ENCODE data around the gene TTLL1. TPM values are rescaled to one million over a fixed set of nuclear protein-coding genes. Genes with fewer than 3 reads are reported as not detected.

TTLL1 gene
- total RNA-seq, 2 experiments from 2014 or later: 9.1 to 10.7 TPM

GRCh38 chr22:43101306-43101705 lies 12.1 kb upstream of the TTLL1 start:
- Mint-ChIP-seq H3K27ac (no peak overlapping the region), H3K4me3 (no peak overlapping the region), H3K9me3 (no peaks in the 10 kb centered on the region), H3K27me3 (no peaks in the 10 kb centered on the region), H3K36me3 (no peaks in the 10 kb centered on the region), H3K4me1 (peaks cover 6% of the 10 kb centered on the region)
- DNase-seq: no peak
- POLR2A ChIA-PET: no interaction called here
- ATAC-seq (ENCODE audit: low read depth): no peak

- no peak for DNase-seq
- Mint-ChIP-seq H3K4me1 (peaks cover 6% of the 10 kb centered on the region), H3K27ac (no peak overlapping the region), H3K9me3 (peaks cover 4% of the 10 kb centered on the region), H3K4me3 (no peak overlapping the region), H3K36me3 (peaks cover 2% of the 10 kb centered on the region), H3K27me3 (no peaks in the 10 kb centered on the region)
- POLR2A ChIA-PET: no interaction called here
- no peak for ATAC-seq (ENCODE audit: low read depth)
Measured at GRCh38 chr22:43100225-43100624, 11.0 kb upstream of the TTLL1 start.

- H3K4me3 Mint-ChIP-seq: no peak overlapping the region
- H3K27me3 Mint-ChIP-seq: no peaks in the 10 kb centered on the region
- H3K27ac Mint-ChIP-seq: no peak overlapping the region
- peaks cover 5% of the 10 kb centered on the region for H3K4me1 Mint-ChIP-seq
- peaks cover 2% of the 10 kb centered on the region for H3K36me3 Mint-ChIP-seq
- DNase-seq (no peak), ATAC-seq (ENCODE audit: low read depth) (no peak)
- POLR2A ChIA-PET: interaction anchor here (0.7 kb wide), 1 partner anchor 23 kb away, joined by 4 read pairs; no protein-coding TSS in a partner anchor
- H3K9me3 Mint-ChIP-seq: peaks cover 4% of the 10 kb centered on the region
Measured at GRCh38 chr22:43099095-43099494, 9.9 kb upstream of the TTLL1 start.

GRCh38 chr22:43098356-43098755 lies 9.2 kb upstream of the TTLL1 start:
- H3K9me3 Mint-ChIP-seq: peaks cover 4% of the 10 kb centered on the region
- H3K27me3 Mint-ChIP-seq: no peaks in the 10 kb centered on the region
- no peak for ATAC-seq (ENCODE audit: low read depth)
- no peaks in the 10 kb centered on the region for H3K4me1 Mint-ChIP-seq
- H3K27ac Mint-ChIP-seq: no peak overlapping the region
- DNase-seq: no peak
- H3K36me3 Mint-ChIP-seq: peaks cover 2% of the 10 kb centered on the region
- no peak overlapping the region for H3K4me3 Mint-ChIP-seq
- POLR2A ChIA-PET: interaction anchor here (0.8 kb wide), 1 partner anchor 244 kb away, joined by 3 read pairs; no protein-coding TSS in a partner anchor

- POLR2A ChIA-PET: interaction anchor here (0.6 kb wide), 1 partner anchor 51 kb away, joined by 3 read pairs; no protein-coding TSS in a partner anchor
- H3K4me1 Mint-ChIP-seq: peaks cover 3% of the 10 kb centered on the region
- ATAC-seq (ENCODE audit: low read depth): no peak
- H3K27me3 Mint-ChIP-seq: peaks cover 2% of the 10 kb centered on the region
- H3K36me3 Mint-ChIP-seq: peaks cover 2% of the 10 kb centered on the region
- H3K27ac Mint-ChIP-seq: no peak overlapping the region
- peaks cover 4% of the 10 kb centered on the region for H3K9me3 Mint-ChIP-seq
- DNase-seq: no peak
- H3K4me3 Mint-ChIP-seq: no peak overlapping the region
Measured at GRCh38 chr22:43096420-43096819, 7.2 kb upstream of the TTLL1 start.

GRCh38 chr22:43094551-43094950 lies 5.4 kb upstream of the TTLL1 start:
- H3K4me1 Mint-ChIP-seq: peaks cover 5% of the 10 kb centered on the region
- no peak for DNase-seq
- peaks cover 2% of the 10 kb centered on the region for H3K36me3 Mint-ChIP-seq
- no peak for ATAC-seq (ENCODE audit: low read depth)
- peaks cover 4% of the 10 kb centered on the region for H3K9me3 Mint-ChIP-seq
- no peak overlapping the region for H3K27ac Mint-ChIP-seq
- peaks cover 2% of the 10 kb centered on the region for H3K27me3 Mint-ChIP-seq
- POLR2A ChIA-PET: no interaction called here
- H3K4me3 Mint-ChIP-seq: no peak overlapping the region

- no peak for ATAC-seq (ENCODE audit: low read depth)
- peaks cover 4% of the 10 kb centered on the region for H3K9me3 Mint-ChIP-seq
- no peak for DNase-seq
- no peak overlapping the region for H3K4me3 Mint-ChIP-seq
- no peak overlapping the region for H3K27ac Mint-ChIP-seq
- peaks cover 2% of the 10 kb centered on the region for H3K27me3 Mint-ChIP-seq
- H3K36me3 Mint-ChIP-seq: peaks cover 2% of the 10 kb centered on the region
- POLR2A ChIA-PET: no interaction called here
- H3K4me1 Mint-ChIP-seq: peaks cover 5% of the 10 kb centered on the region
Measured at GRCh38 chr22:43094085-43094484, 4.9 kb upstream of the TTLL1 start.

- POLR2A ChIA-PET: interaction anchor here (1.9 kb wide), 1 partner anchor 477 kb away, joined by 4 read pairs; the partner anchor contains the start of gene POLDIP3
- H3K36me3 Mint-ChIP-seq: peaks cover 2% of the 10 kb centered on the region
- H3K4me1 Mint-ChIP-seq: peaks cover 8% of the 10 kb centered on the region
- no peak overlapping the region for H3K27ac Mint-ChIP-seq
- no peak for ATAC-seq (ENCODE audit: low read depth)
- H3K27me3 Mint-ChIP-seq: peaks cover 2% of the 10 kb centered on the region
- DNase-seq: no peak
- H3K4me3 Mint-ChIP-seq: no peak overlapping the region
- peaks cover 4% of the 10 kb centered on the region for H3K9me3 Mint-ChIP-seq
Measured at GRCh38 chr22:43092085-43092484, 2.9 kb upstream of the TTLL1 start.

GRCh38 chr22:43090130-43090789 lies 1.1 kb upstream of the TTLL1 start:
- peaks cover 5% of the 10 kb centered on the region for H3K36me3 Mint-ChIP-seq
- peaks cover 18% of the 10 kb centered on the region for H3K4me1 Mint-ChIP-seq
- no peaks in the 10 kb centered on the region for H3K9me3 Mint-ChIP-seq
- H3K4me3 Mint-ChIP-seq: peak overlapping the region; percentile 69
- POLR2A ChIA-PET: interaction anchor here (0.6 to 1.9 kb wide), 2 partner anchors 475 to 476 kb away, joined by 3 to 4 read pairs; partner anchors contain the start of gene POLDIP3
- H3K27me3 Mint-ChIP-seq: peaks cover 2% of the 10 kb centered on the region
- ATAC-seq (ENCODE audit: low read depth): peak; percentile 31
- peak; percentile 42 for DNase-seq
- H3K27ac Mint-ChIP-seq: no peak overlapping the region

- Mint-ChIP-seq H3K9me3 (no peaks in the 10 kb centered on the region), H3K4me3 (peak overlapping the region; percentile 88), H3K27ac (peak overlapping the region; percentile 87), H3K27me3 (peaks cover 2% of the 10 kb centered on the region), H3K36me3 (peaks cover 6% of the 10 kb centered on the region), H3K4me1 (peaks cover 19% of the 10 kb centered on the region)
- DNase-seq (no peak), ATAC-seq (ENCODE audit: low read depth) (no peak)
- POLR2A ChIA-PET: interaction anchor here (0.7 kb wide), 1 partner anchor 221 kb away, joined by 4 read pairs; no protein-coding TSS in a partner anchor
Measured at GRCh38 chr22:43088627-43088983, 586 bp downstream of the TTLL1 start.

GRCh38 chr22:43085658-43086606 lies 3.3 kb downstream of the TTLL1 start:
- Mint-ChIP-seq H3K27me3 (no peaks in the 10 kb centered on the region), H3K36me3 (peaks cover 6% of the 10 kb centered on the region), H3K27ac (peak overlapping the region; percentile 51), H3K4me3 (no peak overlapping the region), H3K9me3 (no peaks in the 10 kb centered on the region), H3K4me1 (peaks cover 16% of the 10 kb centered on the region)
- no peak for ATAC-seq (ENCODE audit: low read depth)
- DNase-seq: no peak
- POLR2A ChIA-PET: interaction anchor here (1.3 kb wide), 1 partner anchor 471 kb away, joined by 4 read pairs; the partner anchor contains the start of gene POLDIP3

- Mint-ChIP-seq H3K27me3 (no peaks in the 10 kb centered on the region), H3K36me3 (peaks cover 6% of the 10 kb centered on the region), H3K4me1 (peaks cover 10% of the 10 kb centered on the region), H3K4me3 (no peak overlapping the region), H3K27ac (no peak overlapping the region), H3K9me3 (no peaks in the 10 kb centered on the region)
- ATAC-seq (ENCODE audit: low read depth): no peak
- POLR2A ChIA-PET: no interaction called here
- no peak for DNase-seq
Measured at GRCh38 chr22:43081968-43082367, 7.2 kb downstream of the TTLL1 start.

GRCh38 chr22:43080616-43081015 lies 8.6 kb downstream of the TTLL1 start:
- POLR2A ChIA-PET: interaction anchor here (0.6 kb wide), 1 partner anchor 161 kb away, joined by 3 read pairs; no protein-coding TSS in a partner anchor
- H3K27ac Mint-ChIP-seq: no peak overlapping the region
- peaks cover 2% of the 10 kb centered on the region for H3K4me1 Mint-ChIP-seq
- H3K36me3 Mint-ChIP-seq: peaks cover 4% of the 10 kb centered on the region
- ATAC-seq (ENCODE audit: low read depth): no peak
- no peaks in the 10 kb centered on the region for H3K27me3 Mint-ChIP-seq
- no peak overlapping the region for H3K4me3 Mint-ChIP-seq
- no peaks in the 10 kb centered on the region for H3K9me3 Mint-ChIP-seq
- DNase-seq: no peak

Measured in activated naive CD8-positive, alpha-beta T cell treated with anti-CD3 and anti-CD28 coated beads, Interleukin-2, amount 10 ng/mL, durations not matched to agents 7 days and 5 days (primary cell).